HepG2 (cell line): Measurements from ENCODE around the gene NOP9. TPM values are rescaled to one million over a fixed set of nuclear protein-coding genes. Genes with fewer than 3 reads are reported as not detected.

Source experiments
- ATAC-seq: fragments of 200-7000 bp; cut with Tn5 transposase; 3 replicates; pipeline ENCODE4 v1.9.1; 2020; ENCODE audit warnings: mild to moderate bottlenecking, moderate library complexity
- BruUV-seq: library from RNA; stranded (reverse); fragments of 400-500 nt; replicated peaks from 2 replicates; lab custom pipeline; 2021; lab: Mats Ljungman, UMichigan
- CTCF ChIA-PET: fragments of 300-600 bp; formaldehyde crosslinking; extraction: SDS; loops from one replicate; lab custom pipeline; 2021; ENCODE audit warnings: low total read pairs, inconsistent platforms, low intra/inter-chr PET ratio; lab: Yijun Ruan, JAX
- POLR2A ChIA-PET: fragments of 350-600 bp; sonication (Branson Sonifier 250); formaldehyde crosslinking; loops from one replicate; lab custom pipeline; 2020; ENCODE audit warnings: antibody characterized with exemption, inconsistent platforms; lab: Yijun Ruan, JAX
- DNase-seq: peaks from one replicate; pipeline ENCODE4 v3.0.0-alpha.2; 2015; ENCODE audit warnings: low spot score
- FAIRE-seq: peaks from 3 replicates; lab custom pipeline; 2011; peaks lifted over from hg19 to GRCh38; lab: Jason Lieb, UNC
- H2AFZ ChIP-seq: one replicate; pipeline ENCODE4 v1.6.1; 2011; ENCODE audit warnings: low read length, inconsistent platforms
- H3K27ac ChIP-seq: fragments of 300-600 bp; 3 replicates; pipeline ENCODE4 v1.8.0; 2011; ENCODE audit warnings: mixed run types, mild to moderate bottlenecking, mixed read lengths, low read length, inconsistent platforms; ENCODE audit not compliant: insufficient read depth; ENCODE audit errors: extremely low read length
- H3K27me3 ChIP-seq, 2 experiments: fragments of 200-600 bp in 1 of 2; 2 replicates in 1 of 2; 3 replicates in 1 of 2; pipeline versions ENCODE4 v1.6.0 to v1.8.0; 2011; ENCODE audit warnings: low read length in 2 of 2, mild to moderate bottlenecking in 2 of 2, moderate library complexity in 2 of 2, inconsistent platforms in 1 of 2; ENCODE audit not compliant: insufficient read depth in 2 of 2, control insufficient read depth in 1 of 2
- H3K36me3 ChIP-seq, 2 experiments: fragments of 200-600 bp in 1 of 2; replicated peaks in 1 of 2; 2 replicates in 1 of 2; 3 replicates in 1 of 2; pipeline versions ENCODE4 v1.5.1 to v1.8.0; 2011; ENCODE audit warnings: low read length in 2 of 2, inconsistent platforms in 1 of 2; ENCODE audit not compliant: insufficient read depth in 2 of 2, control insufficient read depth in 1 of 2
- H3K4me1 ChIP-seq: 2 replicates; pipeline ENCODE4 v1.5.1; 2012; ENCODE audit warnings: low read length, inconsistent platforms; ENCODE audit not compliant: insufficient read depth
- H3K4me2 ChIP-seq: 2 replicates; pipeline ENCODE4 v1.6.0; 2011; ENCODE audit warnings: low read depth, low read length, inconsistent platforms
- H3K4me3 ChIP-seq, 3 experiments: fragments of 200-600 bp in 1 of 3; sonication (generic), shearing (Covaris generic) in 1 of 3; replicated peaks in 1 of 3; 2 replicates each; pipeline ENCODE4 v1.5.1; 2011 to 2016; ENCODE audit warnings: low read length in 3 of 3, inconsistent platforms in 2 of 3, low read depth in 2 of 3, mild to moderate bottlenecking in 2 of 3, control low read depth in 1 of 3, mixed read lengths in 1 of 3; ENCODE audit not compliant: insufficient read depth in 1 of 3
- H3K79me2 ChIP-seq: one replicate; pipeline ENCODE4 v1.6.1; 2011; ENCODE audit warnings: low read length, inconsistent platforms; ENCODE audit not compliant: insufficient read depth
- H3K9ac ChIP-seq: 2 replicates; pipeline ENCODE4 v1.6.0; 2011; ENCODE audit warnings: mild to moderate bottlenecking, low read depth, low read length, inconsistent platforms; ENCODE audit not compliant: insufficient read depth
- H3K9me3 ChIP-seq: 2 replicates; pipeline ENCODE4 v1.5.1; 2012; ENCODE audit warnings: mild to moderate bottlenecking, low read length
- H4K20me1 ChIP-seq: 2 replicates; pipeline ENCODE4 v1.6.0; 2011; ENCODE audit warnings: inconsistent platforms, mild to moderate bottlenecking, low read length, moderate library complexity; ENCODE audit not compliant: insufficient read depth
- CHCHD3 ChIP-seq: sonication (generic); formaldehyde crosslinking; IDR thresholded peaks from 2 replicates; pipeline ENCODE4 v1.8.0; 2022; ENCODE audit warnings: mild to moderate bottlenecking, missing genetic modification reagents, moderate library complexity
- DNMT1 ChIP-seq: sonication (generic); formaldehyde crosslinking; IDR thresholded peaks from 2 replicates; pipeline ENCODE4 v1.5.1; 2020; ENCODE audit warnings: mild to moderate bottlenecking, missing genetic modification reagents
- E2F5 ChIP-seq: sonication (generic); formaldehyde crosslinking; conservative IDR thresholded peaks from 2 replicates; pipeline ENCODE4 v1.4.0; 2020; ENCODE audit warnings: missing genetic modification reagents
- EED ChIP-seq: sonication (generic); formaldehyde crosslinking; IDR thresholded peaks from 2 replicates; pipeline ENCODE4 v1.5.0; 2020; ENCODE audit warnings: mild to moderate bottlenecking, missing genetic modification reagents
- GLMP ChIP-seq: sonication (generic); formaldehyde crosslinking; IDR thresholded peaks from 2 replicates; pipeline ENCODE4 v1.9.0; 2021; ENCODE audit warnings: missing genetic modification reagents, mild to moderate bottlenecking, borderline replicate concordance
- MEIS2 ChIP-seq: sonication (generic); formaldehyde crosslinking; IDR thresholded peaks from 2 replicates; pipeline ENCODE4 v1.9.0; 2021; ENCODE audit warnings: mild to moderate bottlenecking, missing genetic modification reagents
- MTA1 ChIP-seq: sonication (generic); formaldehyde crosslinking; IDR thresholded peaks from 2 replicates; pipeline ENCODE4 v1.4.0; 2020; ENCODE audit warnings: missing genetic modification reagents, mild to moderate bottlenecking, borderline replicate concordance
- NFKB2 ChIP-seq: sonication (generic); formaldehyde crosslinking; IDR thresholded peaks from 2 replicates; pipeline ENCODE4 v1.4.0; 2020; ENCODE audit warnings: missing genetic modification reagents, borderline replicate concordance
- NFRKB ChIP-seq: fragments of 450-650 bp; IDR thresholded peaks from 2 replicates; pipeline ENCODE4 v1.6.1; 2017
- ZBTB26 ChIP-seq: IDR thresholded peaks from 2 replicates; pipeline ENCODE4 v1.6.1; 2016; ENCODE audit warnings: missing compliant biosample characterization, missing genetic modification reagents, borderline replicate concordance
- ZNF235 ChIP-seq: sonication (generic); formaldehyde crosslinking; IDR thresholded peaks from 2 replicates; pipeline ENCODE4 v1.8.1; 2023; ENCODE audit warnings: mild to moderate bottlenecking, missing genetic modification reagents, borderline replicate concordance
- ZNF30 ChIP-seq: sonication (generic); formaldehyde crosslinking; IDR thresholded peaks from 2 replicates; pipeline ENCODE4 v1.5.0; 2020; ENCODE audit warnings: mild to moderate bottlenecking, missing genetic modification reagents
- ZNF577 ChIP-seq: sonication (generic); formaldehyde crosslinking; IDR thresholded peaks from 2 replicates; pipeline ENCODE4 v1.4.0; 2020; ENCODE audit warnings: mild to moderate bottlenecking, low read depth, missing genetic modification reagents, borderline replicate concordance
- ZNF761 ChIP-seq: sonication (generic); formaldehyde crosslinking; conservative IDR thresholded peaks from 2 replicates; pipeline ENCODE4 v1.4.0; 2020; ENCODE audit warnings: mild to moderate bottlenecking, missing genetic modification reagents
- ZNF781 ChIP-seq: sonication (generic); formaldehyde crosslinking; IDR thresholded peaks from 2 replicates; pipeline ENCODE4 v1.5.1; 2020; ENCODE audit warnings: borderline replicate concordance, mild to moderate bottlenecking, missing genetic modification reagents; ENCODE audit errors: not compliant biosample characterization
- WGBS: methylation state at CpG from one replicate; pipeline ENCODE4 v1.1.6; 2017; ENCODE audit warnings: low lambda C conversion rate; 5-methylcytosine and 5-hydroxymethylcytosine counted together
- in situ Hi-C: cut with HindIII; loops from 2 replicates; pipeline ENCODE4 v1.10.0; 2017; ENCODE audit warnings: low pct_unique_long_range_greater_than_20kb; ENCODE audit not compliant: extremely low pct_ligation_motif_present
- intact Hi-C: fragments of 100-400 bp; cut with micrococcal nuclease; formaldehyde crosslinking; loops from one replicate; pipeline ENCODE4 v1.10.0; 2022; ENCODE audit not compliant: unreplicated experiment
- polyA plus RNA-seq, 8 experiments: library from polyadenylated mRNA; depleted of rRNA in 3 of 8; stranded (reverse) in 7 of 8; unstranded in 1 of 8; fragments of >200 nt; fragmentation: Illumina TruSeq in 4 of 8; extraction: Trizol in 4 of 8; gene quantifications; 2 replicates each; pipeline versions ENCODE4 v1.2.1 to v1.2.3, GENCODE V29; 2011 to 2016; ENCODE audit warnings: low read depth in 4 of 8, missing spikeins in 1 of 8, mixed read lengths in 1 of 8; ENCODE audit not compliant: insufficient read depth in 1 of 8
- total RNA-seq, 5 experiments: library from RNA; depleted of rRNA; stranded (reverse); fragments of >200 nt; fragmentation: Illumina TruSeq; extraction: Trizol; gene quantifications; 2 replicates each; pipeline ENCODE4 v1.2.3, GENCODE V29; 2016; ENCODE audit warnings: low read depth in 1 of 5

NOP9 gene
- total and polyA plus RNA-seq, 2 of the 13 experiments (the other 11 are each of a cell fraction or from before 2014, with no cell fraction given), result 24.5 to 61.6 TPM

- peak; percentile 36; the same call in 1 of the 2 replicates for TF ChIP-seq ZNF235 (CRISPR knock-in tag)
- TF ChIP-seq ZNF577, result no peak
- TF ChIP-seq MEIS2 (CRISPR knock-in tag), result no peak
- TF ChIP-seq ZNF781 (CRISPR knock-in tag), result peak; percentile 36
- no peak for TF ChIP-seq ZNF761 (CRISPR knock-in tag)
- TF ChIP-seq ZNF30 (CRISPR knock-in tag), result no peak
- TF ChIP-seq ZBTB26 (CRISPR knock-in tag), result no peak
- no peak for TF ChIP-seq CHCHD3
- no peak for TF ChIP-seq NFRKB
- no peak for TF ChIP-seq GLMP (CRISPR knock-in tag)
- no peak for TF ChIP-seq NFKB2
Observed at GRCh38 chr14:24337824-24338175, 38.1 kb downstream of the NOP9 start (continued).

GRCh38 chr14:24338843-24339242 is 39.2 kb downstream of the NOP9 start:
- Histone ChIP-seq H2AFZ (no peak overlapping the region), H3K27me3 (peaks cover 13 to 64% of the 10 kb centered on the region in 2 experiments; a peak in 4 of 5 replicates), H3K79me2 (no peaks in the 10 kb centered on the region), H3K9ac (no peak overlapping the region), H3K4me3 (no peak overlapping the region), H3K4me1 (peaks cover 21% of the 10 kb centered on the region), H3K27ac (no peak overlapping the region), H3K4me2 (no peak overlapping the region)
- no TSS peak for BruUV-seq
- peak; percentile 2; the same call in 1 of the 3 replicates for ATAC-seq
- intact Hi-C loops, result no loop called here
- POLR2A ChIA-PET, result interaction anchor here (0.7 to 1.4 kb wide), 4 partner anchors 91 to 225 kb away, joined by 3 to 5 read pairs (median 4); partner anchors contain the start of gene KHNYN
- TF ChIP-seq MTA1 (peak; percentile 42; the same call in 1 of the 2 replicates), EED (CRISPR knock-in tag) (peak; percentile 70; the same call in 1 of the 2 replicates), E2F5 (CRISPR knock-in tag) (no peak), DNMT1 (CRISPR knock-in tag) (0 out of 2 replicates have a peak, but pooled peaks have one; percentile 9)
- TF ChIP-seq, all 625 proteins: peak for 3
- FAIRE-seq (no peak), DNase-seq (no peak)
- in situ Hi-C loops, result no loop called here
- Histone ChIP-seq H4K20me1 (no peaks in the 10 kb centered on the region), H3K9me3 (no peaks in the 10 kb centered on the region), H3K36me3 (no peaks in the 10 kb centered on the region)
- 56% methylated on average over 14 of the region's 14 CpGs for WGBS
- CTCF ChIA-PET, result no interaction called here
